GM12873 (cell line): ENCODE data around the gene SIM2.

ENCODE experiments used
- TF ChIP-seq, protein P1 (sequence below): IDR thresholded peaks from 2 replicates; pipeline ENCODE4 v1.5.1; 2012; ENCODE audit warnings: low read depth, mild to moderate bottlenecking, moderate library complexity, low read length, control low read depth; ENCODE audit not compliant: insufficient read depth; ENCODE audit errors: missing control alignments

SIM2 gene

GRCh38 chr21:36689324-36689723, 9.6 kb upstream of the SIM2 start:
- TF ChIP-seq, protein P1, sequence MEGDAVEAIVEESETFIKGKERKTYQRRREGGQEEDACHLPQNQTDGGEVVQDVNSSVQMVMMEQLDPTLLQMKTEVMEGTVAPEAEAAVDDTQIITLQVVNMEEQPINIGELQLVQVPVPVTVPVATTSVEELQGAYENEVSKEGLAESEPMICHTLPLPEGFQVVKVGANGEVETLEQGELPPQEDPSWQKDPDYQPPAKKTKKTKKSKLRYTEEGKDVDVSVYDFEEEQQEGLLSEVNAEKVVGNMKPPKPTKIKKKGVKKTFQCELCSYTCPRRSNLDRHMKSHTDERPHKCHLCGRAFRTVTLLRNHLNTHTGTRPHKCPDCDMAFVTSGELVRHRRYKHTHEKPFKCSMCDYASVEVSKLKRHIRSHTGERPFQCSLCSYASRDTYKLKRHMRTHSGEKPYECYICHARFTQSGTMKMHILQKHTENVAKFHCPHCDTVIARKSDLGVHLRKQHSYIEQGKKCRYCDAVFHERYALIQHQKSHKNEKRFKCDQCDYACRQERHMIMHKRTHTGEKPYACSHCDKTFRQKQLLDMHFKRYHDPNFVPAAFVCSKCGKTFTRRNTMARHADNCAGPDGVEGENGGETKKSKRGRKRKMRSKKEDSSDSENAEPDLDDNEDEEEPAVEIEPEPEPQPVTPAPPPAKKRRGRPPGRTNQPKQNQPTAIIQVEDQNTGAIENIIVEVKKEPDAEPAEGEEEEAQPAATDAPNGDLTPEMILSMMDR = no peak

- TF ChIP-seq, protein P1 = no peak
Measured at GRCh38 chr21:36690628-36691554, 8.0 kb upstream of the SIM2 start.

- TF ChIP-seq, protein P1 = no peak
Measured at GRCh38 chr21:36691555-36692041, 7.3 kb upstream of the SIM2 start.

DNA sequence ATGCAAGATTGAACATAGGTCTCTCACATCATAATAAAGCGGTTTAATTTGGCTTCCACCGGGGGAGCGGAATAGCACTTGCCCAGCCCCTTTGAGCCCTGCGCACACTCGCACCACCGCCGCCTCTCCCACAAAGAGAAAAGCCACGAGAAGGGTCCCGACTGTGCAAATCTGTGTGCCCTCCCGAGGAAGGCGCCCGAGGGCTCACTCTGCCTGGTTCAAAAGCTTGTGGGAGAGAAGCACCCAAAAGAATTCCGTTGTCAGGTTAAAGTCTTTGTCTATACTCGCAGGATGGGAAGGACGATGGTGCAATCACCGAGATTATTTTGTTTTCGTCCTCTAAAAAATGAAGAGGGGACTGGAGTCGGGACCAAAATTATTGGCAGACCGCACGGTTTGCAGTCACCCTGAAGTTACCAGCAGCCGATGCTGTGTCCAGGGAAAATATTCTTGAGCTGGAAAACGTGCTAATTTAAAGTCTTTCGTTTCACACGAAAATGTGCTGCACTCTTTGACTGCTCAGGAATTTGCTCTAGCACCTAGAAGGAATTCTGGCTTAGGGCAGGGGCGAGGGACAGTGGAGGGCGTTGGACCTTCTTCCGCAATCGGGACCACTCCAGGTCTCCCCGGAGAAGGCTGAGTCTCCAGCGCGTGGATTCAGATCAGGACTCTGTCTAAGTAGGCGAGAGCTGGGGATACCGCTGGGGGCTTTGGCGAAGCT, 6.6 kb upstream of the SIM2 start:
- TF ChIP-seq, protein P1 = no peak

- TF ChIP-seq, protein P1 = no peak
Measured at GRCh38 chr21:36692835-36693488, 6.0 kb upstream of the SIM2 start.

- TF ChIP-seq, protein P1 = no peak
Measured at GRCh38 chr21:36693489-36694030, 5.4 kb upstream of the SIM2 start.
